B cell (primary cell): ENCODE results near the gene DAD1. TPM values are rescaled to one million over a fixed set of nuclear protein-coding genes. Genes with fewer than 3 reads are reported as not detected.

Experiments
- ATAC-seq: fragments of 200-7000 bp; cut with Tn5 transposase; one replicate; pipeline ENCODE4 v1.10.0; 2021; ENCODE audit warnings: low read depth, mild to moderate bottlenecking, moderate number of reproducible peaks, moderate library complexity
- CTCF ChIA-PET: fragments of 350-600 bp; sonication (Branson Sonifier 250); formaldehyde crosslinking; loops from one replicate; lab custom pipeline; 2021; ENCODE audit warnings: antibody characterized with exemption, inconsistent platforms; lab: Charles Lee
- POLR2A ChIA-PET: fragments of 350-600 bp; sonication (Branson Sonifier 250); formaldehyde crosslinking; loops from one replicate; lab custom pipeline; 2021; ENCODE audit warnings: antibody characterized with exemption; lab: Charles Lee
- DNase-seq: peaks from one replicate; pipeline ENCODE4 v3.0.0; 2013
- H2AFZ ChIP-seq: 2 replicates; pipeline ENCODE4 v1.6.1; 2012; ENCODE audit warnings: mild to moderate bottlenecking, low read depth, low read length; ENCODE audit not compliant: insufficient read depth, poor library complexity, severe bottlenecking
- H3K27ac ChIP-seq, 2 donors: 1 replicate in 1 of 2; 2 replicates in 1 of 2; pipeline ENCODE4 v1.5.1; 2012 to 2013; ENCODE audit warnings: low read length in 2 of 2, mild to moderate bottlenecking in 2 of 2, moderate library complexity in 1 of 2
- H3K27me3 ChIP-seq, 4 experiments: fragments of 200-600 bp in 1 of 4; sonication (generic) in 1 of 4; replicated peaks in 1 of 4; 1 replicate in 2 of 4; 2 replicates in 2 of 4; pipeline versions ENCODE4 v1.6.1 to v1.7.0; 2013 to 2016; ENCODE audit warnings: low read length in 3 of 4, mild to moderate bottlenecking in 2 of 4, mixed read lengths in 1 of 4, moderate library complexity in 1 of 4; ENCODE audit not compliant: insufficient read depth in 4 of 4, control insufficient read depth in 3 of 4; ENCODE audit errors: control extremely low read depth in 1 of 4
- H3K36me3 ChIP-seq, 2 experiments: replicated peaks in 1 of 2; 1 replicate in 1 of 2; 2 replicates in 1 of 2; pipeline versions ENCODE4 v1.6.1 to v1.7.1; 2013; ENCODE audit warnings: low read length in 1 of 2; ENCODE audit not compliant: insufficient read depth in 2 of 2, control insufficient read depth in 1 of 2; ENCODE audit errors: control extremely low read depth in 1 of 2, extremely low read depth in 1 of 2
- H3K4me1 ChIP-seq, 2 donors: fragments of 200-600 bp in 1 of 2; sonication (generic) in 1 of 2; 1 replicate in 1 of 2; 2 replicates in 1 of 2; pipeline versions ENCODE4 v1.5.1 to v1.6.1; 2013 to 2017; ENCODE audit warnings: low read length in 2 of 2; ENCODE audit not compliant: control insufficient read depth in 2 of 2, insufficient read depth in 2 of 2
- H3K4me2 ChIP-seq: replicated peaks from 2 replicates; pipeline ENCODE3; 2012; ENCODE audit warnings: mild to moderate bottlenecking, low read depth, low read length; ENCODE audit not compliant: poor library complexity, severe bottlenecking
- H3K4me3 ChIP-seq, 5 experiments: fragments of 200-600 bp in 1 of 5; sonication (generic) in 1 of 5; 1 replicate in 3 of 5; 2 replicates in 2 of 5; pipeline versions ENCODE4 v1.5.1 to v1.7.0; 2011 to 2016; ENCODE audit warnings: low read length in 4 of 5, mild to moderate bottlenecking in 4 of 5, low read depth in 2 of 5, control low read depth in 1 of 5, moderate library complexity in 1 of 5; ENCODE audit not compliant: insufficient read depth in 1 of 5; ENCODE audit errors: control extremely low read depth in 1 of 5, extremely low read depth in 1 of 5
- H3K79me2 ChIP-seq: fragments of 200-600 bp; sonication (generic); one replicate; pipeline ENCODE4 v1.6.0; 2016; ENCODE audit warnings: low read length; ENCODE audit not compliant: control insufficient read depth, insufficient read depth
- H3K9ac ChIP-seq: fragments of 200-600 bp; sonication (generic); 2 replicates; pipeline ENCODE4 v1.6.1; 2017; ENCODE audit warnings: mild to moderate bottlenecking, low read length, moderate library complexity
- H3K9me3 ChIP-seq, 3 donors: one replicate each; pipeline versions ENCODE4 v1.6.1 to v1.7.1; 2013; ENCODE audit warnings: low read length in 2 of 3; ENCODE audit not compliant: control insufficient read depth in 2 of 3, insufficient read depth in 1 of 3; ENCODE audit errors: control extremely low read depth in 1 of 3
- H4K20me1 ChIP-seq: 2 replicates; pipeline ENCODE4 v1.6.0; 2012; ENCODE audit warnings: mild to moderate bottlenecking, low read length; ENCODE audit not compliant: insufficient read depth, control insufficient read depth, poor library complexity, severe bottlenecking
- H3K27ac Mint-ChIP-seq: one replicate; pipeline ENCODE4 v1.8.0; 2021; ENCODE audit warnings: mixed read lengths
- H3K27me3 Mint-ChIP-seq: one replicate; pipeline ENCODE4 v1.8.0; 2021; ENCODE audit warnings: mixed read lengths
- H3K4me1 Mint-ChIP-seq: one replicate; pipeline ENCODE4 v1.8.0; 2021; ENCODE audit warnings: mixed read lengths
- H3K4me3 Mint-ChIP-seq: one replicate; pipeline ENCODE4 v1.8.0; 2021; ENCODE audit warnings: mixed read lengths
- H3K9me3 Mint-ChIP-seq: one replicate; pipeline ENCODE4 v1.8.0; 2022; ENCODE audit warnings: mixed read lengths; ENCODE audit not compliant: insufficient read depth
- EZH2 ChIP-seq: IDR thresholded peaks from 2 replicates; pipeline ENCODE4 v1.6.1; 2012; ENCODE audit warnings: borderline replicate concordance, low read depth, mild to moderate bottlenecking, moderate library complexity, low read length; ENCODE audit not compliant: insufficient read depth, poor library complexity, severe bottlenecking
- WGBS: methylation state at CpG from one replicate; pipeline ENCODE4 v1.1.5; 2013; ENCODE audit warnings: missing lambda C conversion rate; ENCODE audit not compliant: insufficient coverage; 5-methylcytosine and 5-hydroxymethylcytosine counted together
- intact Hi-C: fragments of 100-400 bp; cut with micrococcal nuclease; formaldehyde crosslinking; loops from one replicate; pipeline ENCODE4 v1.10.0; 2022
- polyA plus RNA-seq: library from polyadenylated mRNA; depleted of rRNA; stranded (reverse); fragments of >200 nt; gene quantifications from 2 replicates; pipeline ENCODE4 v1.2.3, GENCODE V29; 2012
- total RNA-seq, 2 donors: library from RNA; stranded (reverse); fragments of 120-200 nt in 1 of 2; gene quantifications; 1 replicate in 1 of 2; 2 replicates in 1 of 2; pipeline versions ENCODE4 v1.2.3 to v1.2.4, GENCODE V29; 2013 to 2022
- TF ChIP-seq, protein P1 (sequence below): fragments of 200-600 bp; IDR thresholded peaks from one replicate; pipeline ENCODE4 v1.8.0; 2022; ENCODE audit warnings: antibody characterized with exemption, mild to moderate bottlenecking

Gene DAD1
- total and polyA plus RNA-seq, 2 donors (not counting 1 experiment from before 2014, with no cell fraction given): 77.4 to 114 TPM

GRCh38 chr14:22593601-22594000 is 4.6 kb upstream of the DAD1 start:
- Histone ChIP-seq H3K4me1 (peaks cover 12 to 17% of the 10 kb centered on the region in 2 donors), H3K27ac (no peak overlapping the region)

DNA sequence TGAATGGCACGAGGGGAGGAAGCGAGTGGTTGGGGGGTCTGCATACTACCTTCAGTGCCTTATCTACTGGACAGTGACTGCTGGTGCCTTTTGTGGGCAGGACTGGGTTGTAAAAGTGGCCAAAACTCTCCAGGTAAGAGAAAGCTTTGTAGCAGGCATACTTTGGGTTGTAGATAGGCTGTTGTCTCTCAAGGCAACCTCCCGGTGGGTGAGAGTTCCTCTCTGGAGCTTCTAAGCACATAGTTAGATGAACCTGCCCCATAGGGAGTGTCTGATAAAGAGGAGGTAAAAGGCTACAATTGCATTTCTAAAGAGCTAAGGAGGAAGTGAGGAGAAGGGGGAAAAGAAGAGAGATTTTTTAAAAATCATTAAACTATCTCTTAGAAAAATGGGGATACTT is 4.2 kb upstream of the DAD1 start:
- POLR2A ChIA-PET: no interaction called here
- WGBS: 43% methylated on average over 1 of the region's 3 CpGs

More at GRCh38 chr14:22593601-22594000, 4.6 kb upstream of the DAD1 start:
- Mint-ChIP-seq H3K4me3 (no peak overlapping the region), H3K27ac (no peak overlapping the region), H3K9me3 (no peaks in the 10 kb centered on the region), H3K4me1 (peaks cover 27% of the 10 kb centered on the region), H3K27me3 (peaks cover 3% of the 10 kb centered on the region)
- intact Hi-C loops: no loop called here
- Histone ChIP-seq H4K20me1 (no peaks in the 10 kb centered on the region), H3K4me2 (no peak overlapping the region), H3K9me3 (no peaks in the 10 kb centered on the region), H3K79me2 (peaks cover 4% of the 10 kb centered on the region), H3K36me3 (no peaks in the 10 kb centered on the region), H3K9ac (no peak overlapping the region), H2AFZ (no peak overlapping the region), H3K4me3 (no peak overlapping the region), H3K27me3 (no peaks in the 10 kb centered on the region)
- no peak for TF ChIP-seq EZH2
- TF ChIP-seq, protein P1, sequence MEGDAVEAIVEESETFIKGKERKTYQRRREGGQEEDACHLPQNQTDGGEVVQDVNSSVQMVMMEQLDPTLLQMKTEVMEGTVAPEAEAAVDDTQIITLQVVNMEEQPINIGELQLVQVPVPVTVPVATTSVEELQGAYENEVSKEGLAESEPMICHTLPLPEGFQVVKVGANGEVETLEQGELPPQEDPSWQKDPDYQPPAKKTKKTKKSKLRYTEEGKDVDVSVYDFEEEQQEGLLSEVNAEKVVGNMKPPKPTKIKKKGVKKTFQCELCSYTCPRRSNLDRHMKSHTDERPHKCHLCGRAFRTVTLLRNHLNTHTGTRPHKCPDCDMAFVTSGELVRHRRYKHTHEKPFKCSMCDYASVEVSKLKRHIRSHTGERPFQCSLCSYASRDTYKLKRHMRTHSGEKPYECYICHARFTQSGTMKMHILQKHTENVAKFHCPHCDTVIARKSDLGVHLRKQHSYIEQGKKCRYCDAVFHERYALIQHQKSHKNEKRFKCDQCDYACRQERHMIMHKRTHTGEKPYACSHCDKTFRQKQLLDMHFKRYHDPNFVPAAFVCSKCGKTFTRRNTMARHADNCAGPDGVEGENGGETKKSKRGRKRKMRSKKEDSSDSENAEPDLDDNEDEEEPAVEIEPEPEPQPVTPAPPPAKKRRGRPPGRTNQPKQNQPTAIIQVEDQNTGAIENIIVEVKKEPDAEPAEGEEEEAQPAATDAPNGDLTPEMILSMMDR: no peak
- WGBS: no CpG with 5 or more reads among the region's 2 CpGs
- ChIA-PET CTCF (interaction anchor here (0.8 to 4.1 kb wide), 3 partner anchors 8 to 272 kb away, joined by 3 to 26 read pairs (median 3); no protein-coding TSS in a partner anchor), POLR2A (no interaction called here)
- no peak for ATAC-seq
- DNase-seq: no peak

More for the DNA sequence above, 4.2 kb upstream of the DAD1 start:
- no peaks in the 10 kb centered on the region for H3K9me3 ChIP-seq
- Mint-ChIP-seq H3K27ac (no peak overlapping the region), H3K27me3 (peaks cover 3% of the 10 kb centered on the region), H3K4me3 (no peak overlapping the region), H3K9me3 (no peaks in the 10 kb centered on the region), H3K4me1 (peaks cover 27% of the 10 kb centered on the region)
- no peak overlapping the region for H3K4me2 ChIP-seq
- peaks cover 5% of the 10 kb centered on the region for H3K79me2 ChIP-seq
- H3K4me1 ChIP-seq: peaks cover 15 to 20% of the 10 kb centered on the region in 2 donors
- DNase-seq (no peak), ATAC-seq (no peak)
- intact Hi-C loops: no loop called here
- no peaks in the 10 kb centered on the region for H3K27me3 ChIP-seq
- TF ChIP-seq, protein P1: no peak
- no peak for TF ChIP-seq EZH2
- no peaks in the 10 kb centered on the region for H4K20me1 ChIP-seq
- H3K9ac ChIP-seq: no peak overlapping the region
- H2AFZ ChIP-seq: no peak overlapping the region
- CTCF ChIA-PET: interaction anchor here (0.8 to 4.1 kb wide), 3 partner anchors 8 to 272 kb away, joined by 3 to 26 read pairs (median 3); no protein-coding TSS in a partner anchor
- no peak overlapping the region for H3K27ac ChIP-seq
- no peaks in the 10 kb centered on the region for H3K36me3 ChIP-seq
- H3K4me3 ChIP-seq: no peak overlapping the region
